A549 (cell line): ENCODE results near the gene SH3RF3. TPM values are rescaled to one million over a fixed set of nuclear protein-coding genes. Genes with fewer than 3 reads are reported as not detected.

ENCODE experiments used
- ATAC-seq, 2 experiments: fragments of 200-7000 bp in 1 of 2; fragments of >200 bp in 1 of 2; cut with Nextera tagmentation in 1 of 2; cut with Tn5 transposase in 1 of 2; 3 replicates each; pipeline versions ENCODE4 v1.8.0 to v1.9.1; 2018 to 2020; ENCODE audit warnings: mild to moderate bottlenecking in 1 of 2, moderate library complexity in 1 of 2
- CTCF ChIA-PET: fragments of 300-600 bp; sonication (Branson Sonifier 250); formaldehyde crosslinking; extraction: SDS; loops from one replicate; lab custom pipeline; 2021; ENCODE audit warnings: antibody characterized with exemption, inconsistent platforms; lab: Yijun Ruan, JAX
- POLR2A ChIA-PET: fragments of 350-600 bp; formaldehyde crosslinking; extraction: SDS; loops from one replicate; lab custom pipeline; 2021; ENCODE audit warnings: antibody characterized with exemption, inconsistent platforms; lab: Yijun Ruan, JAX
- DNase-seq, 2 experiments: peaks; one replicate each; pipeline versions ENCODE4 v3.0.0 to v3.0.0-alpha.2; 2011 to 2016; ENCODE audit warnings: low read depth in 1 of 2, low spot score in 1 of 2
- FAIRE-seq: peaks from 2 replicates; lab custom pipeline; 2011; peaks lifted over from hg19 to GRCh38; lab: Jason Lieb, UNC
- H3K27ac ChIP-seq, 2 experiments: fragments of >200 bp; sonication (Bioruptor Twin); formaldehyde crosslinking; 3 replicates each; pipeline ENCODE4 v1.5.1; 2016 to 2017
- H3K4me1 ChIP-seq: fragments of >200 bp; sonication (Bioruptor Twin); formaldehyde crosslinking; 3 replicates; pipeline ENCODE4 v1.6.1; 2016
- H3K4me2 ChIP-seq: fragments of >200 bp; sonication (Bioruptor Twin); formaldehyde crosslinking; 3 replicates; pipeline ENCODE4 v1.6.1; 2016
- H3K4me3 ChIP-seq: fragments of >200 bp; sonication (Bioruptor Twin); formaldehyde crosslinking; 3 replicates; pipeline ENCODE4 v1.5.1; 2016
- H3K9me3 ChIP-seq: fragments of >200 bp; sonication (Bioruptor Twin); formaldehyde crosslinking; 3 replicates; pipeline ENCODE4 v1.6.1; 2016
- CBX2 ChIP-seq: fragments of 200-600 bp; sonication (generic); IDR thresholded peaks from 2 replicates; pipeline ENCODE4 v1.6.1; 2016; ENCODE audit warnings: low read depth, mild to moderate bottlenecking, borderline replicate concordance
- EP300 ChIP-seq, 2 experiments: fragments of >200 bp; sonication (Bioruptor Twin); formaldehyde crosslinking; IDR thresholded peaks; 2 replicates in 1 of 2; 3 replicates in 1 of 2; pipeline ENCODE4 v1.6.1; 2016 to 2017
- ESRRA ChIP-seq: fragments of 150-350 bp; IDR thresholded peaks from 2 replicates; pipeline ENCODE4 v1.6.1; 2014; ENCODE audit warnings: mild to moderate bottlenecking, low read length, borderline replicate concordance
- FOSB ChIP-seq: fragments of 250-450 bp; sonication (Bioruptor Pico); IDR thresholded peaks from 2 replicates; pipeline ENCODE4 v1.5.0; 2020; ENCODE audit warnings: mild to moderate bottlenecking, moderate library complexity
- FOSL2 ChIP-seq, 2 experiments: fragments of 450-650 bp in 1 of 2; fragments of >200 bp in 1 of 2; sonication (Bioruptor Twin) in 1 of 2; formaldehyde crosslinking; IDR thresholded peaks; 2 replicates each; pipeline versions ENCODE4 v1.5.0 to v1.6.1; 2016 to 2020; ENCODE audit warnings: mild to moderate bottlenecking in 1 of 2, moderate library complexity in 1 of 2
- FOXS1 ChIP-seq: fragments of 250-450 bp; sonication (Bioruptor Pico); IDR thresholded peaks from 2 replicates; pipeline ENCODE4 v1.5.0; 2020; ENCODE audit warnings: mild to moderate bottlenecking, moderate library complexity
- GATA3 ChIP-seq: IDR thresholded peaks from 2 replicates; pipeline ENCODE4 v1.6.1; 2012; ENCODE audit warnings: borderline replicate concordance
- HDAC2 ChIP-seq: fragments of 200-600 bp; sonication (generic); IDR thresholded peaks from 2 replicates; pipeline ENCODE4 v1.6.1; 2016
- HES2 ChIP-seq: fragments of >200 bp; sonication (Bioruptor Twin); formaldehyde crosslinking; IDR thresholded peaks from 2 replicates; pipeline ENCODE4 v1.6.1; 2016
- HMGXB4 ChIP-seq: fragments of 250-450 bp; sonication (Bioruptor Pico); IDR thresholded peaks from 2 replicates; pipeline ENCODE4 v1.5.0; 2021; ENCODE audit warnings: mild to moderate bottlenecking, moderate library complexity, borderline replicate concordance
- HOXB5 ChIP-seq: fragments of 250-450 bp; sonication (Bioruptor Pico); IDR thresholded peaks from 2 replicates; pipeline ENCODE4 v1.5.0; 2020; ENCODE audit warnings: mild to moderate bottlenecking, moderate library complexity
- JUNB ChIP-seq: fragments of >200 bp; sonication (Bioruptor Twin); formaldehyde crosslinking; IDR thresholded peaks from 2 replicates; pipeline ENCODE4 v1.6.1; 2016
- KDM1A ChIP-seq: fragments of 200-600 bp; sonication (generic); IDR thresholded peaks from 2 replicates; pipeline ENCODE4 v1.6.1; 2016; ENCODE audit warnings: low read depth, mild to moderate bottlenecking
- MAX ChIP-seq: IDR thresholded peaks from 2 replicates; pipeline ENCODE4 v1.6.1; 2012
- NR3C1 ChIP-seq: fragments of >200 bp; sonication (Bioruptor Twin); formaldehyde crosslinking; IDR thresholded peaks from 3 replicates; pipeline ENCODE4 v1.6.1; 2017
- PBX3 ChIP-seq: IDR thresholded peaks from 2 replicates; pipeline ENCODE4 v1.6.1; 2012
- POLR2AphosphoS2 ChIP-seq: conservative IDR thresholded peaks from 2 replicates; pipeline ENCODE4 v1.6.1; 2012; ENCODE audit warnings: low read length, improper control_type of control experiment, inconsistent platforms
- RARB ChIP-seq: fragments of 250-450 bp; sonication (Bioruptor Pico); IDR thresholded peaks from 2 replicates; pipeline ENCODE4 v1.8.0; 2021; ENCODE audit warnings: mild to moderate bottlenecking, moderate library complexity
- RCOR1 ChIP-seq: fragments of 150-350 bp; IDR thresholded peaks from 2 replicates; pipeline ENCODE4 v1.6.1; 2014; ENCODE audit warnings: antibody characterized with exemption, low read length, low read depth
- ZSCAN20 ChIP-seq: fragments of 250-450 bp; sonication (Bioruptor Pico); IDR thresholded peaks from 2 replicates; pipeline ENCODE4 v1.8.0; 2022; ENCODE audit warnings: mild to moderate bottlenecking, moderate library complexity
- WGBS: methylation state at CpG from one replicate; pipeline ENCODE4 v1.1.6; 2017; ENCODE audit errors: missing lambda C conversion rate; 5-methylcytosine and 5-hydroxymethylcytosine counted together
- polyA plus RNA-seq, 4 experiments: library from polyadenylated mRNA; depleted of rRNA in 3 of 4; stranded (reverse); fragments of >200 nt; fragmentation: RNase III in 1 of 4; extraction: RNeasy Plus Mini Kit Qiagen cat#74134 plus additional on column Dnase treatment in 1 of 4; gene quantifications; 2 replicates in 3 of 4; 3 replicates in 1 of 4; pipeline ENCODE4 v1.2.3, GENCODE V29; 2011 to 2017

Gene SH3RF3
- polyA plus RNA-seq, 2 of the 4 experiments (the other 2 are of a cell fraction): 0.04 to 0.21 TPM

- 0% methylated on average over 2 of the region's 2 CpGs for WGBS
Observed at GRCh38 chr2:109316091-109316490, 187.1 kb downstream of the SH3RF3 start.

GRCh38 chr2:109317471-109318095 is 188.6 kb downstream of the SH3RF3 start:
- DNase-seq: no peak
- ChIA-PET POLR2A (no interaction called here), CTCF (no interaction called here)
- no peak overlapping the region for H3K4me3 ChIP-seq
- no peaks in the 10 kb centered on the region for H3K9me3 ChIP-seq
- H3K4me2 ChIP-seq: no peak overlapping the region
- no peaks in the 10 kb centered on the region for H3K4me1 ChIP-seq
- FAIRE-seq: no peak
- no peak overlapping the region for H3K27ac ChIP-seq
- ATAC-seq: no peak
- TF ChIP-seq PBX3 (no peak), KDM1A (no peak), ESRRA (no peak), FOSL2 (IDR thresholded peaks at IDR 0.05) (no peak), FOSL2 (CRISPR knock-in tag; IDR thresholded peaks at IDR 0.05) (no peak), MAX (no peak), NR3C1 (no peak), HMGXB4 (CRISPR knock-in tag) (no peak), POLR2AphosphoS2 (no peak), FOSB (no peak), HOXB5 (CRISPR knock-in tag) (no peak), FOXS1 (CRISPR knock-in tag) (no peak), EP300 (IDR thresholded peaks at IDR 0.05) (no peak), HDAC2 (no peak)
- 44% methylated on average over 15 of the region's 15 CpGs for WGBS

More at GRCh38 chr2:109316091-109316490, 187.1 kb downstream of the SH3RF3 start:
- H3K27ac ChIP-seq: no peak overlapping the region
- TF ChIP-seq RARB (CRISPR knock-in tag): no peak
- no peak for TF ChIP-seq HES2
- TF ChIP-seq GATA3: no peak
- no peak for TF ChIP-seq ESRRA
- TF ChIP-seq RCOR1: no peak
- no peak for TF ChIP-seq ZSCAN20 (CRISPR knock-in tag)
- TF ChIP-seq MAX: no peak
- TF ChIP-seq JUNB: no peak
- no peak for TF ChIP-seq CBX2
- TF ChIP-seq, all 56 proteins: peak for 0
- DNase-seq (no peak), FAIRE-seq (no peak), ATAC-seq (no peak)
- ChIA-PET CTCF (no interaction called here), POLR2A (no interaction called here)
- H3K4me3 ChIP-seq: no peak overlapping the region
- H3K4me2 ChIP-seq: no peak overlapping the region
- H3K4me1 ChIP-seq: no peaks in the 10 kb centered on the region
- no peaks in the 10 kb centered on the region for H3K9me3 ChIP-seq
